Rectal smooth muscle tissue (tissue), 1 donor: ENCODE results near the gene RAB3IL1.
"Not testable (repeated sequence)": the region's sequence is repeated elsewhere in the genome, so short reads cannot be mapped to it uniquely, and the experiment has no call there.

Source experiments
- H3K27ac ChIP-seq: one replicate; pipeline ENCODE4 v1.7.0; 2013; ENCODE audit warnings: low read depth, low read length, inconsistent platforms
- H3K27me3 ChIP-seq: one replicate; pipeline ENCODE4 v1.7.0; 2013; ENCODE audit warnings: low read length; ENCODE audit not compliant: control insufficient read depth, insufficient read depth
- H3K36me3 ChIP-seq: one replicate; pipeline ENCODE4 v1.7.0; 2013; ENCODE audit warnings: low read length; ENCODE audit not compliant: control insufficient read depth, insufficient read depth
- H3K4me1 ChIP-seq: one replicate; pipeline ENCODE4 v1.7.0; 2013; ENCODE audit warnings: low read length; ENCODE audit not compliant: control insufficient read depth, insufficient read depth
- H3K4me3 ChIP-seq: one replicate; pipeline ENCODE4 v1.7.0; 2013; ENCODE audit warnings: low read length
- H3K9ac ChIP-seq: one replicate; pipeline ENCODE4 v1.7.0; 2013; ENCODE audit warnings: low read length

The RAB3IL1 gene, protein sequence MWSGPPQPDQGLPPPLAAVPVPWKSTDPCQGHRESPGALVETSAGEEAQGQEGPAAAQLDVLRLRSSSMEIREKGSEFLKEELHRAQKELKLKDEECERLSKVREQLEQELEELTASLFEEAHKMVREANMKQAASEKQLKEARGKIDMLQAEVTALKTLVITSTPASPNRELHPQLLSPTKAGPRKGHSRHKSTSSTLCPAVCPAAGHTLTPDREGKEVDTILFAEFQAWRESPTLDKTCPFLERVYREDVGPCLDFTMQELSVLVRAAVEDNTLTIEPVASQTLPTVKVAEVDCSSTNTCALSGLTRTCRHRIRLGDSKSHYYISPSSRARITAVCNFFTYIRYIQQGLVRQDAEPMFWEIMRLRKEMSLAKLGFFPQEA

DNA sequence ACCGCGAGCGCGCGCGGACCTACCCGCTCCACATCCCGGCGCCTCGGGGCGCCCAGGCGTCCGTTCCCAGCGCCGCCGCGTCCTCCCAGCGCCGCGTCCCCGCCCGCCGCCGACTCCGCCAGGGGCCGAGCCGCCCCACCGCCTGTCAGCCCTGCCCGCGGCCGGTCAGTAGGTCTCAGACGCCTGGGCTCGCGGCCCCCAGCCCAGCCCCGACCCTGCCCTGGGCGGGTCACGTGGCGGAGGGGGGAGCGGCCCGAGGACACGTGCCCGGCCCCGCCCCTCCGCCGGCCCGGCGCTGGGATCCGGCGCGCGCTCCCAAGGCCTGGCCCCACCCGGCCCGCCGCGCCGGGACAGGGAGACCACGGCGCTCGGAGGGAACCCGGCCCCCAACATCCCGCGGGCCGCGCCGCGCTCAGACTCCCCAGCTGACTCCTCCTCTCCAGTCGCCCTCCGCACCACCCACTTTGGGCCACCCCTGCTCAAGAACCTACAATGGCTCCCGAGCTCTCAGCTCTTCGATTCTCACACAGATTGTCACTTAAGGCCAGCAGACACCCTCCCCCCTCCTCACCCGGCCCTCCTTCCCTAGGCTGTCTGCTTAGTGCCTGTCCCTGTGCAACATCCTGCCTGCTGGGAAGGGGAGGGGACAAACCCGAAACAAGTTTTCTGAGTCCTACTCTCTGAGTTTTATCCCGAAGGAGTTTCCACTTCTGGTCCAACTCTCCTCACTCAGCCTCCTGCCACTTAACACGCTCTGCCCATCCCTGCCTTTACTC is at the start of gene RAB3IL1:
TSS of gene RAB3IL1 (minus strand) at position 233 of the 776 bp plus-strand sequence. CDS start at position 34, 199 bp downstream.
- Histone ChIP-seq H3K4me3 (peak within 1 kb of the TSS; percentile 65), H3K27me3 (peaks cover 9% of the 10 kb centered on the region)

GRCh38 chr11:61966734-61967115 is 49.4 kb upstream of the RAB3IL1 start:
- Histone ChIP-seq H3K4me3 (peak overlapping the region; percentile 89), H3K4me1 (peaks cover 17% of the 10 kb centered on the region), H3K36me3 (peaks cover 11% of the 10 kb centered on the region), H3K27ac (peak overlapping the region; percentile 95), H3K27me3 (no peaks in the 10 kb centered on the region), H3K9ac (peak overlapping the region; percentile 66)

More for the DNA sequence above, at the start of gene RAB3IL1:
- Histone ChIP-seq H3K36me3 (no peaks in the 10 kb centered on the region), H3K27ac (peak within 1 kb of the TSS; percentile 47), H3K9ac (no peak within 1 kb of the TSS), H3K4me1 (peaks cover 5% of the 10 kb centered on the region)

DNA sequence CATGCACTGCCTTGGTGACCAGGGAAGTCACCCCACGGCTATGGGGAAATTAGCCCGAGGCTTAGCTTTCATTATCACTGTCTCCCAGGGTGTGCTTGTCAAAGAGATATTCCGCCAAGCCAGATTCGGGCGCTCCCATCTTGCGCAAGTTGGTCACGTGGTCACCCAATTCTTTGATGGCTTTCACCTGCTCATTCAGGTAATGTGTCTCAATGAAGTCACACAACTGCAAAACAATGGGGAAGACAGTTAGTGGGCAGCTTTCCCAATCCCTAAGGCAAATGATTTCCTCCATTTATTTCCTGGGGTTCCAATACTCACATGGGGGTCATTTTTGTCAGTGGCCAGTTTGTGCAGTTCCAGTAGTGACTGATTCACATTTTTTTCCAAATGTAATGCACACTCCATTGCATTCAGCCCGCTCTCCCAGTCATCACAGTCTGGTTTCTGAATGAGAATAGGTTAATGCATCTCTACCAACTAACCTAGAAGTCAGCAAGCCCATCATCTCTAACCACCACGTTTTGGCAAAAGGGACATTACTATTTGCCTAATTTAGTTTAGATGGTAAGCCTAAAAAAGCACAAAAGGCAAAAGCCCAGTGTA is 47.4 kb upstream of the RAB3IL1 start:
- H3K27ac ChIP-seq, H3K4me1 ChIP-seq: not testable (repeated sequence)

DNA sequence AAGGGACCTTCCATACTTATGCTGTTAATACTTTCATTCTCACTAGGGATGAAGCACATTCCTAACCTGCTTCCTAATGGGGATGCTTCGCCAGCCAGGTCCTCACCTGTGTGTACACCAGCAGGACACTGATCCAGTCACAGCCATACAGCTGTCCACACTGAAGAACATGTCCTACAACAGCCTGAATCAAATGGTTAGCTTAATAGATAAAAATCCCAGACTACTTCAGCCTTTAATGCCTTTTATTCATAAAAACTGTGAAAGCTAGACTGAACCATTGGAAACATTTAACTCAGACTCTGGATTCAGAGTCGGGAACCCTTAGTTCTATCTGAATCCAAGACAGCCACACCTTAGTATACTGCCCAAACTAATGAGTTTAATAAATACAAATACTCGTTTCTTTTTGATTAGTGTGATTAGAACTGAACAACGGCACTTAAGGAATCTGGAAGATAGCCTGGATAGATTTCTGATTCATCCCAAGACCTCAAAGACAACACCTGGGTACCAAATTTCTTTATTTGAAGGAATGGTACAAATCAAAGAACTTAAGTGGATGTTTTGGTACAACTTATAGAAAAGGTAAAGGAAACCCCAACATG is 46.8 kb upstream of the RAB3IL1 start:
- H3K27ac ChIP-seq, result no peak overlapping the region
- H3K27me3 ChIP-seq, result no peaks in the 10 kb centered on the region
- no peak overlapping the region for H3K9ac ChIP-seq
- peaks cover 3% of the 10 kb centered on the region for H3K4me1 ChIP-seq
- no peak overlapping the region for H3K4me3 ChIP-seq
- peaks cover 17% of the 10 kb centered on the region for H3K36me3 ChIP-seq

More for the DNA sequence above, 47.4 kb upstream of the RAB3IL1 start:
- H3K4me3 ChIP-seq, result peak overlapping the region; percentile 89
- not testable (repeated sequence) for H3K9ac ChIP-seq, H3K27me3 ChIP-seq
- H3K36me3 ChIP-seq, result peaks cover 11% of the 10 kb centered on the region

DNA sequence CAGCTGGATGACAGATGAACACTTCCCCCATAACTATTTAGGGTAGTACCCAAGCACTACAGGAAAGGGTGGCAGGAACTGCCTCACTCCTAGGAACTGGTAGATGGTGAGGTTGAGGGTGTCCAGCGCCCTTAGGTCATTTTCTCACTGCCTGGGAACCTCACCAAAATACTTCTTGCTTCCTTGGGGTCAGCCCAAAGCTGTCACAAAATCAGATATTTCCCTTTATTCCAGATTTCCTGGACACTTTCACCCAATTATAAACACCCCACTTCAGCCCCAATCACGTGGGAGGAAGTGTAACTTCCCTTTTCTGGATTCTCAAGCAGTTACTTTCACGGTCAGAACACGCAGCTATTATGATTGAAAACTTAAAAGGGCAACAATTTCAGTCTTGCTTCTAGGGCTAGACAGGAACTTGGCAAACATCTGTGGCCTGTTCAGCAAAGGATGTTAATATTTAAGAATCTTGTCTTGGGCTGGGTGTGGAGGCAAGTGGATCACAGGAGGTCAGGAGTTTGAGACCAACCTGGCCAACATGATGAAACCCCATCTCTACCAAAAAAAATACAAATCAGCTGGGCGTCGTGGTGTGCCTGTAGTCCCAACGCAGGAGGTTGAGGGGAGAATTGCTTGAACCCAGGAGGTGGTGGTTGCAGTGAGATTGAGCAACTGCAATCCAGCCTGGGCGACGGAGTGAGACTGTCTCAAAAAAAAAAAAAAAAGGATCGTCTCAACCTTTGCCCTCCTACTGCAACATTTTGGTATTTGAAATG is 46.1 kb upstream of the RAB3IL1 start:
- peaks cover 3% of the 10 kb centered on the region for H3K4me1 ChIP-seq
- H3K9ac ChIP-seq, result no peak overlapping the region
- H3K27ac ChIP-seq, result peak overlapping the region; percentile 11
- H3K4me3 ChIP-seq, result no peak overlapping the region
- no peaks in the 10 kb centered on the region for H3K27me3 ChIP-seq
- peaks cover 17% of the 10 kb centered on the region for H3K36me3 ChIP-seq

- Histone ChIP-seq H3K4me1 (peaks cover 3% of the 10 kb centered on the region), H3K36me3 (peaks cover 17% of the 10 kb centered on the region), H3K27me3 (no peaks in the 10 kb centered on the region), H3K27ac (peak overlapping the region; percentile 11), H3K9ac (no peak overlapping the region), H3K4me3 (no peak overlapping the region)
Observed at GRCh38 chr11:61963016-61963281, 45.6 kb upstream of the RAB3IL1 start.

GRCh38 chr11:61962213-61963015 is 45.0 kb upstream of the RAB3IL1 start:
- peaks cover 3% of the 10 kb centered on the region for H3K4me1 ChIP-seq

GRCh38 chr11:61961570-61962212 is 44.3 kb upstream of the RAB3IL1 start:
- H3K27me3 ChIP-seq, result no peaks in the 10 kb centered on the region
- peaks cover 3% of the 10 kb centered on the region for H3K4me1 ChIP-seq
- peaks cover 17% of the 10 kb centered on the region for H3K36me3 ChIP-seq
- H3K27ac ChIP-seq, result peak overlapping the region; percentile 16
- no peak overlapping the region for H3K4me3 ChIP-seq
- H3K9ac ChIP-seq, result no peak overlapping the region

More at GRCh38 chr11:61962213-61963015, 45.0 kb upstream of the RAB3IL1 start:
- Histone ChIP-seq H3K36me3 (peaks cover 17% of the 10 kb centered on the region), H3K27me3 (no peaks in the 10 kb centered on the region), H3K27ac (peak overlapping the region; percentile 16), H3K4me3 (no peak overlapping the region), H3K9ac (no peak overlapping the region)

DNA sequence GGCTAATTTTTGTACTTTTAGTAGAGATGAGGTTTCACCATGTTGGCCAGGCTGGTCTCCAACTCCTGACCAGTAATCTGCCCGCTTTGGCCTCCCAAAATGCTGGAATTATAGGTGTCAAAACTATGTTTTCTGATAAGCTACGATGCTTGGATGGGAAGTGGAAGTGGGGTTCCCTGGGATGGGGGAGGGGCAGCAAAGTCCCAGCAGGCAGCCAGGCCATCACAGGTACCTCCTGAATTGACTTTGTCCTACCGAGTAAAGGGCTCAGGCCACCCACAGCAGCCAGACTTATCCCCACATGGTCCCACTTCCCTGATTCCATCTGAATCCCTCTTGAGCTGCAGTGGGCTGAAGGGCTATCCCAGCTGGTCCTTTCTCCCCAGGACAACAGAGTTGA is 43.2 kb upstream of the RAB3IL1 start:
- Histone ChIP-seq H3K4me3 (no peak overlapping the region), H3K4me1 (peaks cover 3% of the 10 kb centered on the region), H3K27me3 (no peaks in the 10 kb centered on the region), H3K27ac (no peak overlapping the region), H3K36me3 (peaks cover 17% of the 10 kb centered on the region), H3K9ac (no peak overlapping the region)

DNA sequence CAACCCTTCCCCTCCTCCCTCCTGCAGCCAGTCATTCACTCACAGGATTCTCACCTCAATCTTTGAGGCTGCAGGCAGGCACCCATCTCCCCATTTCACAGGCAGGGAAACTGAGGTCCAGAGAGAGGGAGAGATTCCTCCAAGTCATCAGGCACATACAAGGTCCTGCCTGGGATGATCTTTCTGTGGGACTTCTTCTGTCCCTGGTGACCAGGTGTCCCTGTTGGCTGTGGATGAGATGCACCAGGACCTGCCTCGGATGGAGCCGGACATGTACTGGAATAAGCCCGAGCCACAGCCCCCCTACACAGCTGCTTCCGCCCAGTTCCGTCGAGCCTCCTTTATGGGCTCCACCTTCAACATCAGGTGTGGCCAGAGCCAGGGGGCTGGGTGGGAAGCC is 42.3 kb upstream of the RAB3IL1 start:
- Histone ChIP-seq H3K27me3 (no peaks in the 10 kb centered on the region), H3K9ac (no peak overlapping the region), H3K4me3 (no peak overlapping the region), H3K36me3 (peaks cover 12% of the 10 kb centered on the region), H3K4me1 (no peaks in the 10 kb centered on the region), H3K27ac (no peak overlapping the region)

- Histone ChIP-seq H3K4me1 (no peaks in the 10 kb centered on the region), H3K36me3 (peaks cover 8% of the 10 kb centered on the region), H3K9ac (no peak overlapping the region), H3K4me3 (no peak overlapping the region), H3K27me3 (no peaks in the 10 kb centered on the region), H3K27ac (no peak overlapping the region)
Observed at GRCh38 chr11:61959114-61959513, 41.7 kb upstream of the RAB3IL1 start.
